WERI-Rb-1 (cell line): ENCODE data around the gene NTRK3.
"Not testable (repeated sequence)": the region's sequence is repeated elsewhere in the genome, so short reads cannot be mapped to it uniquely, and the experiment has no call there.

ENCODE experiments used
- DNase-seq: peaks from one replicate; pipeline ENCODE4 v3.0.0-alpha.2; 2020
- H3K27ac ChIP-seq: fragments of 250-450 bp; sonication (Bioruptor Pico); 2 replicates; pipeline ENCODE4 v1.5.1; 2020; ENCODE audit warnings: mild to moderate bottlenecking, moderate library complexity
- H3K27me3 ChIP-seq: fragments of 250-450 bp; sonication (Bioruptor Pico); 2 replicates; pipeline ENCODE4 v1.5.1; 2021; ENCODE audit warnings: mild to moderate bottlenecking, low read depth, moderate library complexity; ENCODE audit not compliant: insufficient read depth, severe bottlenecking
- H3K36me3 ChIP-seq: fragments of 250-450 bp; sonication (Bioruptor Pico); 2 replicates; pipeline ENCODE4 v1.5.1; 2020; ENCODE audit warnings: mild to moderate bottlenecking, moderate library complexity
- H3K4me3 ChIP-seq: 2 replicates; pipeline ENCODE4 v1.5.1; 2011; ENCODE audit warnings: low read depth, mild to moderate bottlenecking, control low read depth, low read length
- H3K9me3 ChIP-seq: fragments of 250-450 bp; sonication (Bioruptor Pico); 2 replicates; pipeline ENCODE4 v1.5.1; 2021; ENCODE audit warnings: mild to moderate bottlenecking, moderate library complexity; ENCODE audit not compliant: severe bottlenecking
- TF ChIP-seq, protein P1 (sequence below): IDR thresholded peaks from 2 replicates; pipeline ENCODE4 v1.5.1; 2011; ENCODE audit warnings: low read depth, mild to moderate bottlenecking, control low read depth, inconsistent platforms, low read length

Gene NTRK3

GRCh38 chr15:88076328-88076727, 180.2 kb downstream of the NTRK3 start:
- H3K27ac ChIP-seq = no peak overlapping the region
- no peaks in the 10 kb centered on the region for H3K9me3 ChIP-seq
- no peak overlapping the region for H3K4me3 ChIP-seq
- H3K36me3 ChIP-seq = no peaks in the 10 kb centered on the region
- DNase-seq = peak; percentile 59
- peaks cover 36% of the 10 kb centered on the region for H3K27me3 ChIP-seq
- TF ChIP-seq, protein P1, sequence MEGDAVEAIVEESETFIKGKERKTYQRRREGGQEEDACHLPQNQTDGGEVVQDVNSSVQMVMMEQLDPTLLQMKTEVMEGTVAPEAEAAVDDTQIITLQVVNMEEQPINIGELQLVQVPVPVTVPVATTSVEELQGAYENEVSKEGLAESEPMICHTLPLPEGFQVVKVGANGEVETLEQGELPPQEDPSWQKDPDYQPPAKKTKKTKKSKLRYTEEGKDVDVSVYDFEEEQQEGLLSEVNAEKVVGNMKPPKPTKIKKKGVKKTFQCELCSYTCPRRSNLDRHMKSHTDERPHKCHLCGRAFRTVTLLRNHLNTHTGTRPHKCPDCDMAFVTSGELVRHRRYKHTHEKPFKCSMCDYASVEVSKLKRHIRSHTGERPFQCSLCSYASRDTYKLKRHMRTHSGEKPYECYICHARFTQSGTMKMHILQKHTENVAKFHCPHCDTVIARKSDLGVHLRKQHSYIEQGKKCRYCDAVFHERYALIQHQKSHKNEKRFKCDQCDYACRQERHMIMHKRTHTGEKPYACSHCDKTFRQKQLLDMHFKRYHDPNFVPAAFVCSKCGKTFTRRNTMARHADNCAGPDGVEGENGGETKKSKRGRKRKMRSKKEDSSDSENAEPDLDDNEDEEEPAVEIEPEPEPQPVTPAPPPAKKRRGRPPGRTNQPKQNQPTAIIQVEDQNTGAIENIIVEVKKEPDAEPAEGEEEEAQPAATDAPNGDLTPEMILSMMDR = no peak

GRCh38 chr15:88075102-88075501, 181.4 kb downstream of the NTRK3 start:
- H3K27me3 ChIP-seq = peaks cover 42% of the 10 kb centered on the region
- no peaks in the 10 kb centered on the region for H3K9me3 ChIP-seq
- H3K4me3 ChIP-seq = no peak overlapping the region
- TF ChIP-seq, protein P1 = no peak
- no peaks in the 10 kb centered on the region for H3K36me3 ChIP-seq
- DNase-seq = no peak
- H3K27ac ChIP-seq = no peak overlapping the region

DNA sequence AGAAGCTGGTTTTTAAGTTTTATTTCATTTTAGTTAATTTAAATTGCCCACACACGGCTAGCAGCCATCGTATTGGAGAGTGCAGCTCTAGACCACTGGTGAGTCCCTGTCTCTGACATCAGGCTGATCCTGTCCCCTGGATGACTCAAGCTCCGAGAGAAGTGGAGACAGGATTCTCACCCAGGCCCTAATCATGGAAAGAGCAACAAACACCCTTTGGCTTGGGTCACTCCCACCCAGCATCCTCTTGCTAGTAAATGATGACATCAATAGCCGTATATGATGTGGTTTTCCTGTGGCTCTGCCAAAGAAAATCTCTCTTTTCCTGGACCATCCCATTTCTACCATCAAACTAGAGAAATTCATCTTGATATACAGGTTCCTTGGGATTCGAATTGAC, 182.2 kb downstream of the NTRK3 start:
- H3K27me3 ChIP-seq = peaks cover 47% of the 10 kb centered on the region
- H3K27ac ChIP-seq = no peak overlapping the region
- H3K9me3 ChIP-seq = no peaks in the 10 kb centered on the region
- TF ChIP-seq, protein P1 = no peak
- no peak for DNase-seq
- no peaks in the 10 kb centered on the region for H3K36me3 ChIP-seq
- no peak overlapping the region for H3K4me3 ChIP-seq

DNA sequence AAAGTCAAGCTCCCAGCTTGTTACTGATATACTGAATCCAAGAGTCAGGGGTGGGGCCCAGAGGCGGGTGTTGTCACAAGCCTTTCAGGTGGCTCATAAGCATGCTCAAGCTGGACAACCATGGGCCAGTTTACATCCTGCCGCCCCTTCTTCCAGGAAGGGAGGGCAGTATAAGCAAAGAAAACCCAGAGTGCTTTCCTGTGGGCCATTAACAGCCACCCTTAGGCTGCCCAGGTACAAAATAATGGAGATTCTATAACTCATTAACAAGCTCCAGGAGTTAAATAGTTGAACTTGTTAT, 183.2 kb downstream of the NTRK3 start:
- no peak overlapping the region for H3K4me3 ChIP-seq
- peaks cover 47% of the 10 kb centered on the region for H3K27me3 ChIP-seq
- H3K27ac ChIP-seq = no peak overlapping the region
- DNase-seq = no peak
- TF ChIP-seq, protein P1 = no peak
- H3K36me3 ChIP-seq = no peaks in the 10 kb centered on the region
- H3K9me3 ChIP-seq = no peaks in the 10 kb centered on the region

DNA sequence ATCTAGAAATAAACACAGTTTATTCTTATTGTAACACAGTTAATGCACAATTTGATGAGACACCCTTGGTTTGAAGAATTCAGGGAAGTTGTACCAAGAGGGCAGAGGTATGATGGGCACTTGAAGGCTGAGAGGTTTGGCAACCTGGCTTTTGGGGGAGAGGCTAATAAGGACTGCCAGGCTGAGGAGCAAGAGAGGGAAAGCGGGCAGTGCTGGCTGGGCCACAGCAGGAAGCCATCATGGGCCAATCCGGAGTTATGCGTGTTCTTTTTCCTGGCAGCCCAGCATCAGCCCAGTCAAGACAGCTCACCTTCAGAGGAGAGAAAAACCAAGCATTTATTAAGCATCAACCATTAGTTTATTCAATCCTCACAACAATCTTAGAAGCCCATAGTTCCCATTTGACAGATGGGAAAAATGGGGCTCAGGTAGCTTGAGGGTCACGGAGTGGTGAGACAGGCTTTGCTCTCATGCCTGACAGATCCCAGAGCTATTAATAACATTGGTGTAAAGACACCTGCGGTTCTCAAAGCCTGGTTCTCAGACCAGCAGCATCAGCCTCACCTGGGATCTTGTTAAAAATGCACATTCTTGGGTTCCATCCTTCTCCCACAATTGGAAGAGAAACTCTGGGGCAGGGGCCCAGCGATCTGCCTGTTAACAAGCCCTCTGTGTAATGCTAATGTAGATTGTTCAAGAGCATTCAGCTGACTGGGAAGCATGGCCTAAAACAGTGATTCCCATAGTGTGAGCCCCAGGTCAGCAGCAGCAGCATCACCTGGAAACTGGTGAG, 183.7 kb downstream of the NTRK3 start:
- TF ChIP-seq, protein P1 = no peak
- peaks cover 46% of the 10 kb centered on the region for H3K27me3 ChIP-seq

DNA sequence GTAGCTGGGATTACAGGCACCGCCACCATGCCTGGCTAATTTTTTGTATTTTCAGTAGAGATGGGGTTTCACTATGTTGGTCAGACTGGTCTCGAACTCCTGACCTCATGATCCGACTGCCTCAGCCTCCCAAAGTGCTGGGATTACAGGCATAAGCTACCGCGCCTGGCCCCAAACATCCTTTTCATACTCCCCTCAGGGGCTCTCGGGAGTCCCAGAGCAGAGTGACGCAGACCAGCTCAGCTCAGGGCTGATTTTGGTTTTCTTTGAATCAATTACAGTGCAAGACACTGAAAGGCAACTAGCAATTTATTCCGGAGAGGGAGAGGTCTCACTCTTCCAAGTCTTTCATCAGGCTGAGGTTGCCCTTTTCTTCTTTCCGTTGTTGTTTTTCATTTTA, 184.4 kb downstream of the NTRK3 start:
- H3K27me3 ChIP-seq = peaks cover 40% of the 10 kb centered on the region
- H3K4me3 ChIP-seq, DNase-seq, H3K9me3 ChIP-seq, H3K36me3 ChIP-seq, H3K27ac ChIP-seq: not testable (repeated sequence)

More for the DNA sequence above, 183.7 kb downstream of the NTRK3 start:
- no peak overlapping the region for H3K27ac ChIP-seq
- H3K36me3 ChIP-seq = no peaks in the 10 kb centered on the region
- no peaks in the 10 kb centered on the region for H3K9me3 ChIP-seq
- no peak overlapping the region for H3K4me3 ChIP-seq
- no peak for DNase-seq
